PC-3 (cell line): ENCODE measurements around the gene SYT9. TPM values are rescaled to one million over a fixed set of nuclear protein-coding genes. Genes with fewer than 3 reads are reported as not detected.
A peak's percentile ranks its signal among the peaks of the same experiment; 100 is the strongest.

Experiments
- ATAC-seq: fragments of 200-7000 bp; cut with Tn5 transposase; 2 replicates; pipeline ENCODE4 v1.9.1; 2020; ENCODE audit warnings: mild to moderate bottlenecking, moderate library complexity
- BruUV-seq: library from RNA; stranded (reverse); fragments of 400-500 nt; replicated peaks from 2 replicates; lab custom pipeline; 2021; lab: Mats Ljungman, UMichigan
- CTCF ChIA-PET: fragments of 300-600 bp; sonication (Branson Sonifier 250); formaldehyde crosslinking; loops from one replicate; lab custom pipeline; 2022; ENCODE audit warnings: antibody characterized with exemption; lab: Charles Lee
- POLR2A ChIA-PET: fragments of 300-600 bp; sonication (Branson Sonifier 250); formaldehyde crosslinking; loops from one replicate; lab custom pipeline; 2022; ENCODE audit warnings: antibody characterized with exemption; ENCODE audit not compliant: unreplicated experiment; lab: Charles Lee
- DNase-seq: peaks from one replicate; pipeline ENCODE4 v3.0.0-alpha.2; 2015
- H2AFZ ChIP-seq: fragments of 300-600 bp; sonication (generic); 2 replicates; pipeline ENCODE4 v1.6.0; 2016; ENCODE audit warnings: antibody characterized with exemption, low read length
- H3F3A ChIP-seq: fragments of 300-600 bp; sonication (generic); one replicate; pipeline ENCODE4 v1.6.0; 2017; ENCODE audit warnings: antibody characterized with exemption, low read length, control low read depth, mild to moderate bottlenecking; ENCODE audit not compliant: unreplicated experiment
- H3K27ac ChIP-seq: fragments of 300-600 bp; sonication (generic); 2 replicates; pipeline ENCODE4 v1.5.1; 2016; ENCODE audit warnings: mild to moderate bottlenecking, low read length
- H3K27me3 ChIP-seq: fragments of 300-600 bp; sonication (generic); 2 replicates; pipeline ENCODE4 v1.6.1; 2016; ENCODE audit warnings: low read length, mixed read lengths
- H3K36me3 ChIP-seq: fragments of 300-600 bp; sonication (generic); 2 replicates; pipeline ENCODE4 v1.6.1; 2016; ENCODE audit warnings: low read depth, mixed run types, low read length, mixed read lengths
- H3K4me1 ChIP-seq: fragments of 300-600 bp; sonication (generic); 2 replicates; pipeline ENCODE4 v1.5.1; 2016; ENCODE audit warnings: low read length; ENCODE audit not compliant: insufficient read depth
- H3K4me2 ChIP-seq: fragments of 300-600 bp; sonication (generic); 2 replicates; pipeline ENCODE4 v1.6.0; 2016; ENCODE audit warnings: low read length
- H3K4me3 ChIP-seq: fragments of 300-600 bp; sonication (generic); 2 replicates; pipeline ENCODE4 v1.5.1; 2016; ENCODE audit warnings: mild to moderate bottlenecking, low read length, mixed read lengths
- H3K79me2 ChIP-seq: fragments of 300-600 bp; sonication (generic); 2 replicates; pipeline ENCODE4 v1.6.1; 2017; ENCODE audit warnings: low read length, mixed read lengths
- H3K9ac ChIP-seq: fragments of 300-600 bp; sonication (generic); 2 replicates; pipeline ENCODE4 v1.6.0; 2016; ENCODE audit warnings: mild to moderate bottlenecking, low read length
- H3K9me2 ChIP-seq: fragments of 300-600 bp; sonication (generic); replicated peaks from 2 replicates; pipeline ENCODE4 v1.6.1; 2016; ENCODE audit warnings: mixed run types, low read length, mixed read lengths
- H3K9me3 ChIP-seq: fragments of 300-600 bp; sonication (generic); 2 replicates; pipeline ENCODE4 v1.6.1; 2016; ENCODE audit warnings: low read length, mixed read lengths
- H4K20me1 ChIP-seq: fragments of 300-600 bp; sonication (generic); 2 replicates; pipeline ENCODE4 v1.6.1; 2016; ENCODE audit warnings: low read length, mixed read lengths
- EZH2 ChIP-seq: fragments of 300-600 bp; sonication (generic); IDR thresholded peaks from one replicate; pipeline ENCODE4 v1.6.1; 2017; ENCODE audit warnings: antibody characterized with exemption, mild to moderate bottlenecking, low read length; ENCODE audit not compliant: unreplicated experiment
- EZH2phosphoT487 ChIP-seq: fragments of 300-600 bp; sonication (generic); IDR thresholded peaks from 2 replicates; pipeline ENCODE4 v1.6.1; 2018; ENCODE audit warnings: mild to moderate bottlenecking, antibody characterized with exemption, low read length, borderline replicate concordance
- intact Hi-C: fragments of 100-400 bp; cut with micrococcal nuclease; formaldehyde crosslinking; loops from 2 replicates; pipeline ENCODE4 v1.9.0; 2023
- total RNA-seq: library from RNA; depleted of rRNA; stranded (reverse); fragments of >200 nt; gene quantifications from 2 replicates; pipeline ENCODE4 v1.2.3, GENCODE V29; 2014
- TF ChIP-seq, protein P1 (sequence below): fragments of 300-600 bp; sonication (generic); conservative IDR thresholded peaks from 2 replicates; pipeline ENCODE4 v1.5.1; 2017; ENCODE audit warnings: antibody characterized with exemption, low read depth, mild to moderate bottlenecking, low read length

Gene SYT9
- total RNA-seq, 1 experiment from 2014 or later = 6.3 TPM

DNA sequence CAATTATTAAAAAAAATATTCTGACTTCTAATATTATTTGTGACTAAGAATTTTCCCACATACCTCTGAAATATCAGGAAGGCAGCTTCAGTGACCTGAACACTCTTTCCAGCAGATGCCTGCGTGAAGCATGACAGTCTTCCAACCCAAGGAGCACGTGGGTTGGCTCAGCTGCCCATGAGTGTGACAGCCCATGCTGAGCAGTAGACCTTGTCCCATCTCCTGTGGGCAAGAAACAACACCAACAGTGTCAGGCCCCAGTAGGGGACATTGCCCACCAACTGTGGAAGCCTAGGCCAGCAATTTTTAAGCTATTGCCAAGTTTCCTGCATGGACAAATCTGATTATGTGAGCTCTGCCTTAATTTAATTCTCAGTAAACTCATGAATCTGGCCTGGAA lies 167.2 kb downstream of the SYT9 start:
- POLR2A ChIA-PET = no interaction called here

DNA sequence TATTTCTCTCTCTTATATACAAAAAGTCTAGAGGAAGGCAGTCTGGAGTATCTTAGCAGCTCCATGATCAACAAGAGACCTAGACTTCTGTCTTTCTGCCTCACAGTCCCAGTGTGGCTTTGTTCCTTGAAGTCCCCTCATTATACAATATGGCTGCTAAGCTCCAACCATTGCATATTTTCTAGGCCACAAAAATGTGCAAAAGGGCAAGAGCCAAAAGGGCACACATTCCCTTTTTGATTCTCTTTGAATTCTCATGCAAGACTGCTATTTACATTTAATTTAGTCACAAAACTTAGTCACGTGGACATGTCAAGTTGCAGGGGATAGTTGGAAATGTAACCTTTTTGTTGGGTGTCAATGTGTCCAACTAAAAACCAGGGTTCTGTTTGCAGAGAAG lies 169.4 kb downstream of the SYT9 start:
- ATAC-seq (no peak), DNase-seq (no peak)
- Histone ChIP-seq H3K27ac (no peak overlapping the region), H2AFZ (no peak overlapping the region), H3F3A (no peaks in the 10 kb centered on the region), H3K4me1 (peaks cover 23% of the 10 kb centered on the region), H3K4me2 (no peak overlapping the region), H3K9me3 (no peaks in the 10 kb centered on the region), H4K20me1 (no peaks in the 10 kb centered on the region), H3K36me3 (no peaks in the 10 kb centered on the region), H3K9ac (no peak overlapping the region), H3K79me2 (no peaks in the 10 kb centered on the region), H3K9me2 (no peaks in the 10 kb centered on the region), H3K27me3 (no peaks in the 10 kb centered on the region), H3K4me3 (no peak overlapping the region)
- intact Hi-C loops = no loop called here
- BruUV-seq = no TSS peak
- TF ChIP-seq, protein P1, sequence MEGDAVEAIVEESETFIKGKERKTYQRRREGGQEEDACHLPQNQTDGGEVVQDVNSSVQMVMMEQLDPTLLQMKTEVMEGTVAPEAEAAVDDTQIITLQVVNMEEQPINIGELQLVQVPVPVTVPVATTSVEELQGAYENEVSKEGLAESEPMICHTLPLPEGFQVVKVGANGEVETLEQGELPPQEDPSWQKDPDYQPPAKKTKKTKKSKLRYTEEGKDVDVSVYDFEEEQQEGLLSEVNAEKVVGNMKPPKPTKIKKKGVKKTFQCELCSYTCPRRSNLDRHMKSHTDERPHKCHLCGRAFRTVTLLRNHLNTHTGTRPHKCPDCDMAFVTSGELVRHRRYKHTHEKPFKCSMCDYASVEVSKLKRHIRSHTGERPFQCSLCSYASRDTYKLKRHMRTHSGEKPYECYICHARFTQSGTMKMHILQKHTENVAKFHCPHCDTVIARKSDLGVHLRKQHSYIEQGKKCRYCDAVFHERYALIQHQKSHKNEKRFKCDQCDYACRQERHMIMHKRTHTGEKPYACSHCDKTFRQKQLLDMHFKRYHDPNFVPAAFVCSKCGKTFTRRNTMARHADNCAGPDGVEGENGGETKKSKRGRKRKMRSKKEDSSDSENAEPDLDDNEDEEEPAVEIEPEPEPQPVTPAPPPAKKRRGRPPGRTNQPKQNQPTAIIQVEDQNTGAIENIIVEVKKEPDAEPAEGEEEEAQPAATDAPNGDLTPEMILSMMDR = no peak
- TF ChIP-seq EZH2 (no peak), EZH2phosphoT487 (no peak)
- CTCF ChIA-PET = no interaction called here
- POLR2A ChIA-PET = no interaction called here

More for the DNA sequence above, 167.2 kb downstream of the SYT9 start:
- TF ChIP-seq EZH2phosphoT487 (no peak), EZH2 (no peak)
- TF ChIP-seq, protein P1 = no peak
- Histone ChIP-seq H3K9me2 (no peaks in the 10 kb centered on the region), H3K9me3 (no peaks in the 10 kb centered on the region), H3K79me2 (no peaks in the 10 kb centered on the region), H3F3A (no peaks in the 10 kb centered on the region), H4K20me1 (no peaks in the 10 kb centered on the region), H3K4me2 (no peak overlapping the region), H2AFZ (no peak overlapping the region), H3K36me3 (no peaks in the 10 kb centered on the region), H3K27ac (no peak overlapping the region), H3K4me1 (peaks cover 44% of the 10 kb centered on the region), H3K4me3 (no peak overlapping the region), H3K27me3 (no peaks in the 10 kb centered on the region), H3K9ac (no peak overlapping the region)
- DNase-seq (no peak), ATAC-seq (no peak)
- intact Hi-C loops = no loop called here
- CTCF ChIA-PET = no interaction called here
- BruUV-seq = no TSS peak

DNA sequence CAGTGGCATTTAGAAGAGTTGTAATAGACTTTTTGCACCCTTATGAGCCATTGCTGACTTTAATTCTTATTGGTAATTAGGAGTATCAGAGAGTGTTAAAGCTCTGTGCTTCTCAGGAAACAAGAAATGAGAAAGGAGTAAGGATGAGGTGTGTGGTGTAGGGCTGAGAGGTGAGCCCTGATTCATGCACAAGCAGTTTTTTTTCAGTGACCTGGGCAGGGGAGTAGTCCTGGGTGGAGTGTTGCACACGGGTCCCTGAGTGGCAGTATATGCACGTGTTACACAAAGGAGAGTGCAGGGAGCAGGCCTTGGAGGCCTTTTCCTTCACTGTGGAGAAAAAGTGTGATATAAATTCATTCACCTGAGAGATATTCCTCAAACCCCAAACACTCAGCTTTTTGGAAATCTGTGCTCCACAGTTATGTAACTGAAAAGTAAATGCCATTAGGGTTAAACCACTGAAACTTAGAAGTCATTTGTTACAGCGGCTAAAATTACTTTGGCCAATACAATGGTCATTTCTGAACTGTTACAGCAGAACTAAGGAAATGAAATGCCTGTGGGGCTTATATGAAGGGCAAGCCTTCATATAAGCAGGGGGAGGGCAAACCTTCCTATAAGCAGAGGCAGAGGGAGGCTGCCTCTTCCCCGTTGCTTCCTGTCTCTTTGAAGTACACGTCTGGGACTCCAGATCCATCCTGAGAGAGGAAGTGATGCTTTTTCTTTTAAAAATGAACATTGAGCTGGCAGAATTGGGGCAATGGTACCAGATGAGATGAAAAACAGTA lies 171.0 kb downstream of the SYT9 start:
- no peaks in the 10 kb centered on the region for H3K79me2 ChIP-seq
- no peak overlapping the region for H3K4me2 ChIP-seq
- BruUV-seq = no TSS peak
- ChIA-PET CTCF (no interaction called here), POLR2A (interaction anchor here (0.6 kb wide), 1 partner anchor 367 kb away, joined by 8 read pairs; no protein-coding TSS in a partner anchor)
- intact Hi-C loops = no loop called here
- ATAC-seq = peak; percentile 86
- no peak overlapping the region for H3K4me3 ChIP-seq
- H3K9me2 ChIP-seq = no peaks in the 10 kb centered on the region
- no peaks in the 10 kb centered on the region for H3F3A ChIP-seq
- TF ChIP-seq EZH2 = no peak
- TF ChIP-seq, protein P1 = no peak
- TF ChIP-seq EZH2phosphoT487 = no peak
- H3K36me3 ChIP-seq = no peaks in the 10 kb centered on the region
- DNase-seq = peak; percentile 38
- peaks cover 22% of the 10 kb centered on the region for H3K4me1 ChIP-seq
- H3K9me3 ChIP-seq = no peaks in the 10 kb centered on the region
- no peaks in the 10 kb centered on the region for H3K27me3 ChIP-seq
- H3K9ac ChIP-seq = no peak overlapping the region
- H3K27ac ChIP-seq = no peak overlapping the region
- no peaks in the 10 kb centered on the region for H4K20me1 ChIP-seq
- no peak overlapping the region; the same call in 1 of the 2 replicates for H2AFZ ChIP-seq
